ENCODE measurements around the gene UMAD1.

UMAD1 gene

DNA sequence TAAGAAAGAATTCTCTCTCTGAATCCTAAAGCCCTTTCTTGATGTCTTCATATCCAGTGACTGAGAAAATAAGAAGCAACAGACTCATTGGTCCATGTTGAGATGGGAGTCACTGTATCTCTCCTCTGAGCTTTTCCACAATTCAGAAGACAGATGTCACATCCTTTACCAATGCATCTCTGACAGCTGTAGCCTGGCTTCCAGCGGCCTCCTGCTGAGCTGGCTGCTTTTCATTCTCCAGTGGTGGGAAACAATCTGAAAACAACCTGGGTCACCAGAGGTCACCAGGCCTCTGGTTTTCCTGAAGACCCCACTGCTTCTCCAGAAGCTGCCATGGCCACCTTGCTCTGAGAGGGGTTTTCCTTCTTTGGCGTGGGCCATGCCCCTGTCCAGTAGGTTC, 96.1 kb downstream of the UMAD1 start:
- DNase-seq, result no peak

DNA sequence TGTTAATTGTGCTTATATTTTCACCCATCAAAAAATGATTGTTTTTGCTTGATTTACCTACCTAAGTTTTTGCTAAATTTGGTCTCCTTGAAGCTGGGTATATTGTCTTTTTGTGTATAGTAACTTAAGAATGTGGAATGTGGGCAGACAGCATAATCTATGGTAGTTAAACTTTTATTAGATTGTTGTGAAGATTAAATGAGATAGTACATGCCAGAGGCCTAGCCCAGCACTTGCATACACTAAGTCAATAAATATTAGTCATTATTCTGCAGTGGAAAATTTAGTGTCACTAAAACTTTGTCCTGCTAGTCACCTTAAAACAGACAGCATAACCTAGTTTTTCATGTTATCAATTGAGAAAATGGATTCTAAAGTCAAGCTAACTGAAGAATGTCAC, 97.1 kb downstream of the UMAD1 start:
- no peak for DNase-seq

DNA sequence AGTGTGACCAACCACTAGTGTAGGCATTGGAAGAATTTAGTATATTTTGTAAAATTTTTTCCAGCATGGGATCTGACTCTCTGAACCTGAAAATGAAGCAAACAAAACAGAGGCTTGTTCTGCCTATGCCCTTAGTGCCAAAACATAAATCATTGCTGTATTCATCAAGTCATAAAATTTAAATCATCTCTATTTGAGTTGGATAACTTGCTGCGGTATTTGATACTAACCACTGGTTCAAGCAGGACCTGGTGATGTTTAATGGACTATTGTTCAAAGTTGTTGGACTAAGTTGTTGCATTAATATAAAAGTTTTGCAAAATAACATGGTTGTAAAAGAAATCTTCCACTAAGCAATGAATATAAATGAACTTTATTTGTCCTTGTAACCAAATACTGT, 97.6 kb downstream of the UMAD1 start:
- no peak for DNase-seq

DNA sequence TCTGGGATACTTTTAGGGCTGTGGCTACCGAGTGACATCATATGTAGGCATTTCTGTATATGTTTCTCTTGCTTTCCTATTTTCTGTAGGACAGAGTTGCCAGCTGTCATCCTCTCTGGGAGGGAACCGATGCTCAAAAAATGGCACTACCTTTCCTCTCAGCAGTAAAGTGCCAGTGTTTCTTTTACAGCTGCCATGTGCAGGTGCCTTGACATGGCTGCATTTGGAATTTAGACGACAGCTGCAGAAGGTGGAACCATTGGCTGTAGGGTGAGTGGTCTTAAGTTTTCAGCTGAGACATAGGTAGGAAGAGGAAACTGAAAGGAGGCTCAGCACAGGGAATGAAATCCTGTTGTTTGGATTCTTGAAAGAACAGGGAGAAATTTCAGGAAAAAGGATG, 98.1 kb downstream of the UMAD1 start:
- no peak for DNase-seq

DNA sequence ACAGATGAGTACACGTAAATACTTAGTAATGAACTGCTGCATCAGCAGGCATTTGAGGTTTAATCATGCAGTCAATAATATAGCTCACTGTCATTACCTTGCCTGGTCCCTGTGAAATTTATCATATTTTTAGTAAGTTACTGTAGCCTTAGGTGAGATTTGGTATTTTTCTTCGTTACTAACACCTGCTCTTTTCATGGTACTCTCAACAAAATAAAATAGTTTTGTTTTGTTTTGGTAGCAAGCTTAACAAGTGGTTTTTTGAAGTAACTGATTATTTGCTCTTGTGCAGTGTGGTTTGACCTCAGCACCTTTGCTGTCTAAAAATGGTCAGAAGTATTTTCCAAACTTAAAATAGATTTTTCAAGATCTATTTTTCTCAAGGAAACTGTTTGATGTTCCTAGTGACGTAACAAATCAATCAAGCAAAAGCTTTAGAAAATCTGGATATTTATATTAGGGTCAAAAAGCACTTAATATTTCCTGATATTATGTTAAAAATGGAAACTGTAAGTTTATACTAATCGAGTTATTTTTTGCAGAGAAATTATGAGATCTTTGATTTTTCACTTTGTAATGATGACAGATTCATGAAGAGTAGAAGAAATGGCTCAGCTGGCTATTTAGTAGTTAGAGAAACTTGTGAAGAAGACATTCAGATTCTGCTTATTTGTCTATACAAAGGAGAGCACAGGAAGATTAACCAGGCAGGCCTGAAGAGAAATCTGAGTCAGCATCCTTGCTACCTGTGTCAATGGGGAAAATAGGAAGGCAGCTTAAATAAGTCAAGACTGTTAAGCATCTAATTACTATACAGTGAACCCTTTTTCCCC, 98.9 kb downstream of the UMAD1 start:
- no peak for DNase-seq

DNA sequence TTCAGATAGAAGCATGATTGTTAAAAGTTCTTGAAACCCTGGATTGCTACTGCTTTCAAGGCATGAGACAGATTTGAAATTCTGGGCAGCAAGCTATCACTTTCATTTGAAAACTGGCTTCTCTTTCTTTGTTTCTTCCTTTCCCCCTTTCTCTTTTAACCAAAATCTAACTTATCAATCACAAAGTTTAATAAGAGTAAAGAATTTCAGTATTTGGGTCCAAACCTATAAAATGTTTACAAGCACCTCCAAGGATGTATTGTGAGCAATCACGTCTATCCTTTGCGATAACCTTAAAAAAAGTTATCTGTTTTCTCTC, 99.4 kb downstream of the UMAD1 start:
- no peak for DNase-seq

DNA sequence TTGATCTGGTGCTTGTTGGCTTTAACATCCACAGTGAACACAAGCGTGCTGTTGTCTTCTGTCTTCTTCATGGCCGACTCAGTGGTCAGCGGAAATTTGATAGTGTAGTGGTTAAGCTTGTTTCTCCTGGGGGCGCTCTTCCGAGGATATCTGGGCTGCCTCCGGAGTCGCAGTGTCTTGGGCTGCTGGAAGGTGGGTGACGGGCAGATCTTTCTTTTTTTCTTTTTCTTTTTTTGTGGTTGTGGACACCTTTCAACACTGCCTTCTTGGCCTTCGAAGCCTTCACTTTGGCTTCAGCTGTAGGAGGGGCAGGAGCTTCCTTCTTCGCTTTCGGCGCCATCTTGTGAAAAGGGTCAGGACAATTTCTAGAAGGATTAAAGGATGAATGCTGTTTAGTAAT, 101.7 kb downstream of the UMAD1 start:
- DNase-seq, result no peak

DNA sequence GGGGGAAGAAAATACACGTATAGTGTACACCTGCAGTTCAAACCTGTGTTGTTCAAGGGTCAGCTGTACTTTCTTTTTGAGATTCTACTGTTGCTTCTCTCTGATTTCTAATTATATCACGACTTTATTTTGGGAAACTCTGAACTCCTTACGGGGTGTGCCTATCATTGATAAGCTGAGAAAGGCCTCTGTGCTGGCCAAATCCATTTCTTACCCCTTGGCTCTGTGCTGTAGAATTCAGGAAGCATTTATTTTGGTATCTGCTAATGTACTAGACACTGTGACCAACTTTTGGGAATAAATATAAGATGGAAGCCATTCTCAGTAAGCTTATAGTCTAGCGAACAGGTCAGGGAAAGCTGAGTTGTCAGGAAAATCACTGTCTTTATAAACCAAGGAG, 104.7 kb downstream of the UMAD1 start:
- DNase-seq, result no peak

DNA sequence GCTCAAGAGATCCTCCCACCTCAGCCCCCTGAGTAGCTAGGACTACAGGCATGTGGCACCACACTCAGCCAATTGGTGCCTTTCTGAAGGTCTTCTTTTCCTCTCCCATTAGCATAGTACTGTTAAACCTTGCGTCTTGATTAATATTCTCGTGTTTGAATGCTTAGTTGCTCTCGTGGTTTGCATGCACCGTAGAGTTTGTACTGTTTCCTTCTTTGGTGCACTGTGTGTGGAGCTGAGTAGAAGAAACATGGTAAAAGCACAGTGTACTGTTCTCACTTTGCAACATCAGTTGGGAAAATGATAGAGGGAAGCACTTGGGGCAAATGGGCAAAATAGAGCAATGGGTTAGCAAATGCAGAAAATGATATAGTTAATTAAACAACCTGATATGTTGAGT, 105.4 kb downstream of the UMAD1 start:
- no peak for DNase-seq

DNA sequence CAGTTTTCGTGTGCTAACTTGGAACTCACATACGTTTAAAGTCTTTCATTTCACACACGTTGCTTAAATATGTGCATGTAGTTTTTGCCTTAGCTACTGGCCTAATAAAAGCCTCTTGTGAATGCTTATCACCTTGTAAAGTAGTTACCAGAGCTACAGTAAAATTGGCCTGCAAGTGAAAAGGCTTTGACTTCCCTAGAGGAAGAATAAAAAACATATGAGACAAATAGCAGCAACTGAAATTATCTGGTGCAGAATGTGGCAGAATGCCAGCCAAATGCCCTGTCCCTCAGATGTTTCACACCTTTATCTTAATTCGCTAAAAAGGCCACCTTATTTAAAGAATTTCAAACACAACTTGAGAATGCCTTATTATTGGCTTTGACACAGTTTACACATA, 105.9 kb downstream of the UMAD1 start:
- DNase-seq, result no peak

DNA sequence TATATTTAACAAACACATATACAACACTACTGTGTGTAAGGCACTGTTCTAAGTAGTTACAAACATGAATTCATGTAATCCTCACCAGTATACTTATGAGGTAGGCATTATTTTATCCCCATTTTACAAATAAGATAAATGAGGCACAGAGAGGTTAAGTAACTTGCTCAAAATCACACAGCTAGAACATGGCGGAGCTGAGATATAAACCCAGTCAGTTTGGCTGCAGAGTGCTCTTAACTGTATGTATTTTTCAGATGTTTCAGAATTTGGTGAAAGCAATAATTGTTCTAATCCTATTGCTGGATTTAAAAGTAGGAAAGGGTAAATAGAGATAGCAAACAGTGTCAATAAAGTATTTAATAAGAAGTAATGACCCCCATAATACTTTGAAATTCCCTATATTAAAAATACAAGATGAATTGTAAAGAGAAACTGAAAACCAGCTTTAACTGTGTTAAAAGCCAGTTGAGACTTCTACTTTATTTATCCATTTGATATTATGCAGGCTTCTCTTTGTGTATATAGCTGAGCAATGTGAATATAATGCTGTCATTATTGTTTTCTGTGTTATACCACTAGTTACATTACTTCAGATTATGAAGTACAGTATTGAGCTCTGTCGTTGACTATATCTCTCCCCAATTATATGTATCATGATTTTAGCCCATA, 110.2 kb downstream of the UMAD1 start:
- DNase-seq, result no peak

DNA sequence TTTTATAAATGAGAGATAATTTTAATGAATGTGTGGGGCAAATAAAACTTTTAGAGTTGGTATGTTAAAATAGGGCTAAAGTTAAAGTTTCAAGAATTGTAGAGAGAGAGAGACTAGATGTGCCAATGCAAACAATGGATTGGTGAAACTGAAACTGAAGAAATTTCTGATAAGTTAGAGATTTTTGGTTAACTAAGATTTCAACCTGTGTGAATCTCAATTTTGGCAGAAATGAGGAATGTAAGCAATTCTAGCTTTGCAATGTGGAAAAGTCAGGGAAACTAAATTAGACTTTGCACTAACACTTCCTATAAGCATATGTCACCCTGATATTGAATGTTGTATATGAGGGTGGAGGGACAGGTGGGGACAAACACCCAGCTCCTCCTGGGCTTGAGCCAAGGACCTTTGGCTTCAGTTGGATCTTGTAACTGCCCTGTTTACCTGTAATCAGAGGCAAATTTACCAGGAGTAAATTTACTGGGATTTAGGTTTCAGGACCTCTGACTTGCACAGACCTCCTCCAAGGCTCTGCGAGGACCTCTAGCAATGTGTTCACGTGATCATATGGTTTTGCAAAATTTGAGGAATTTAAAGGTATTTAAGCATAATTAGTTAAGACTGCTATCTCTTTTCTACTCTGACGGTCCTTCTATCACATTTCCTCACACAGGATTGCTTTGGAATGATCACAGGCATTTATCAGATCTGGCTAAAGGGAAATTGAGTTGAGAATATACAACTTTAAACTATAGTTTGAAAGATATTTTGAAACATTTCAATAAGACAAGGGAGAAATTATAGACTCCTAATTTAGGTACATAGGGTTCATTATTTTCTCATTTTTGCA, 110.9 kb downstream of the UMAD1 start:
- no peak for DNase-seq

DNA sequence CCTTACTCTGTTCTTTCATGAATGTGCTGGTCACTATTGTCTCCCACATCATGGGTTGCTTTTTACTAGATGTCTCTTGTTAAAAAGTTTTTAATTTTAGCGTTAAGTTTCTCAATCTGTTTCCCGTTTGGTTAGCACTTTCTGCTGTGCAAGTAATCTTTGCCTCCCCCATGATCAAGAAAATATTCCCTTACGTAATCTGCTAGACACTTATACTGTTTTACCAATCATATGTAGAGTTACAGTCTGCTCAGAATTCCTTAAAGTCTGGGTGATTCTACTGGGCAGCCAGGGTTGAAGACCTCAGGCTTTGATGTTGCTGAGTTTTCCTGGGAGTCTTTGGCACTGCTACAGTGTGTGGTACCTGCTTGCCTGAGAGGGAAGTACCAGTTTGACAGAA, 116.0 kb downstream of the UMAD1 start:
- no peak for DNase-seq

DNA sequence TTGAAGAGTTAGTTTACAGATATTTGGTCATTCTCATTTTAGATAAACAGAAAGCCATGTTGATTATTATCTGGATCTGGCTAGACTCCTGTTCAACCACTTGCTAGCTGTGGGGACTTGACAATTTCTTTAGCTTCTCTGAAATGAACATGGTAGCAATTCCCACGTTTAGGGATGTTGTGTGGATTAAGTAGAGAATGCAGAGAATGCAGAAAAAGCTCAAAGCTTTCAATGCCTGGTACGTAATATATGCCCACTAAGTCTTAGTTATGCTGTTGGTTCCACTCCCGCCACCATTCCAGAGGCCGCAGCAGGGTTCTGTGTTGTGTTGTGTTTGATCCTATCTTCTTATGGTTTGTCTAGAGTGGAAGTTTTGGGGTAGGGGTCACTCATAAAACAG, 117.0 kb downstream of the UMAD1 start:
- no peak for DNase-seq

DNA sequence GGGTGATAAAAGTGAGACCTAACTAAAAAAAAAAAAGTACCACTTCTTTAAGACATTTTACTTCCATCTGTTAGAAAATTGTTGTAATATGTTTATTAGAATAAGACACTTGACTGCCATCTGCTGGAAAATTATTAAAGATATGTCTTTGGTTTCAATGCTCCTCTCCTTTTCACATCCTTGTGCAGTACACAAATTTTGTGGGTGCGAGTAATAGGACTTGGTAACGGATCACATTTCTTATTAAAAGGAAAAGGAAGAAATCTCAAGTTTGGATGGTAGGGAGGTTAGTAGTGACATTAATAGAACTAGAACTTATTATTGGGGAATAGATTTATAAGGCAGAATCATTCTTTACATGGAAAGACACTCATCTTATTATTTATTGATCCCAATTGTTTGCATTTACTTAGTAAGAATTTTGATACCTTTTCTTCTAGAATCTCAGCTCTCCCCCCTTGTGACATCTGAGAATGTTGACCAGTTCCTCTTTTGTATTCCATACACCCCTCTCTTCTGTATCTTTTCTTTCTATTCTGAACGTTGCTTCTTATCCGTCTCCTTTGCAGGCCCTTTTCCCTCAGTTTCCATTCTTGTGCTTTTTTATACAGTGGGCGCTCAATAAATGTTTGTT, 120.9 kb downstream of the UMAD1 start:
- no peak for DNase-seq

DNA sequence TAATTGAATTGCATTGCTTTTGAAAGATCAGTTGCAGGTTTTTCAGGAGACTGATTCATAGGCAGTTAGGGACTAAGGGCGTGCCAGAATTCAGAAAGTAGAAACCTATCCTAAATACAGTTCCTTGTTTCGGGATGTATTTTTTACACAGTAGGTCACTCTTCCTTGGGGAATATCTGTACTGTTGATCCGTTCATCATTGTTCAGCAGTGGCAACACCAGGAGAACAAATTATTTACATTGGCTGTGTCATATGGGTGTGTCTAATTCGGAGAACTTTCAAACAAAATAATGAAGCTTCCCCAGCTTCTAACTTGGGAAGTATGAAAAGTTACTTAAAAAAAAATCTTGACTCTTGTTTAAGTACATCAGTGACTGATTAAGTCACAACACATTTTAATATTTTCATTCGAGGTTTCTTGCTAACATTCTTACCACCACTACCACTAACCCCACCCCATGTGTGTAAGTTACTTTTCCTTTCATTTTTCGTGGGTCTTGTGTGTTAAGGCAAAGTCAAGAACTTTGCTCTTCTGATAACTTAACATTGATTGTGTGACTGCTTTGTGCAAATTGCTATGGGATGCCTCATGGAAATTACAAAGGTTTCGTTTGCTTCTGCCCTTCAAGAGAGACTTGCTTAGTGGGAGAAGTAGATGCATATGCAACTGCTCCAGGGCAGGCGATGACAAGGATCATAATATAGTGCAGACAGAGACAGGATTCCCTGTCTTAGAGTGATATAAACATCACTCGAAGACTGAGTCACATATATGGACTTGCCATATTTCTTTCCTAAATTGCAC, 121.6 kb downstream of the UMAD1 start:
- DNase-seq, result no peak

DNA sequence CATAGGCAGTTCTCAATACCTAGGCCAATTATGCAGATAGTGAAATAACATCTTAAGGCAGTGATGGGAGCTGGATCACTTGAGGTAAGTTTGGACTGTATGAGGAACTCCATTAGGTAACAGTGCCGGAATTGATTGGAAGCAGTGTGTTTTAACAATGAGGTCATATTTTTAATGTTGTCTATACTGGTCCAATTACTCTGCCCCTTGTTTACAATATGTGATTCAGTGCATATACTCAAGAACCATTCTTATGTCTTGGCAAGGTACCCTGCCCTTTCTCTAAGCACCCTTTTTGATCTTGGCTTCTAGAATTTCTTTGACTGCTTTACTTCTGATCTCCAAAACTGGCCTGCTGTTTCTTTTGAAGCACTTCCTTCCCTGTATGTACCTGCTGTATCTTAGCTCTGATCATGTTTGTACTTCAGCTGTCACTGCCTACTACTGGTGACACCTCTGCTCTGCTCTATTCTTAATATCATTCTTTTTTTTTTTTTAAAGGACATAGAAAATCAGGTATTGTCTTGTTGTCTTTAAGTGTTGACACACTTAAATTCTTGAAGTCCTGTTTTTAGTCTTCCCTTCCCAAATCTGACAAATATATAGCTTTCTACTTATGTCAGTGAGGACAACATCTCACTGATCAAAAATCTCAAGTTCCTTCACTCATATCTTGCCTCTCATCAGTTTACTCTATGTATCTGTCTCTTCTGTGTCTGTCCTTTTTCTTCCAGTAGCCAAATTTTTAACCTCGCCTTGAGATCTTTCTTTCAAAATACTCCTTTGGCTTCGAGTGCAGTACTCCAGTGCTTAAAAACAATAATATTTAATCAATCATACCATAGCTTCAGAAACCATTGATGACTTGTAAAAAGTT, 124.2 kb downstream of the UMAD1 start:
- no peak for DNase-seq

DNA sequence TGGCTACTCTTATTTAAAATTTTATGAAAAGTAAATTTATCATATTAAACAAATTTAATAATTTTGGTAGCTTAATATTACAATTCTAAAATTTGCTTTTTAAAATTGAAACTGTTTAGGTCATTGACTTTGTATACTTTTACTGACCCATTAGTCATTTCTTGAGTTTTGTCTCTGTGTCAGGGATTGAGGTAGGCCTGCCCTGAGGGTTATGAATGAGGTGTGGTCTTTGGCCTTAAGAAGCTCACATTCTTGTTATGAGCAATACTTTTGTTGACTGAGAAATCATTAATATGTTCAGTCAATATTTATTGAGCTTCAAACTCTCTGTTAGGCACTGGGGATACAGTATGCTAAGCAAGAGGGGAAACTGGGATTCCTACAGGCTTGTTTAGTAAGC, 124.9 kb downstream of the UMAD1 start:
- DNase-seq, result no peak

DNA sequence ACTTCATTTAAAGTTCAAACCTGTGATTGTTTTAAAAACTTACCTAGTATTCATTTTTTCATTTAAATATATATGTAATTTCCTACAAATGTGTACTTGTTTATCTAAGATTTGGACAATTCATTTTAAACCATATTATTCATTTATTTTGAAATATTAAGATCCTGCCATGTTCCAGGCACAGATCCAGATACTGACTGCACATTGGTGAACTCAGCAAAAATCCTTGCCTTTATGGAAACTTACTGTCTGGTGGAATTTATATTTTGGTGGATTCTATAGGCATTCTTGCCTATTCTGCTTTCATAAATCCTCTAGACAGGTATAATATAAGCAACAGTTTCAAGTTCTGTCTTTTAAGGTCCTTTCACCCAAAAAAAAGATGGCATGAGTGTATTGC, 126.1 kb downstream of the UMAD1 start:
- no peak for DNase-seq

DNA sequence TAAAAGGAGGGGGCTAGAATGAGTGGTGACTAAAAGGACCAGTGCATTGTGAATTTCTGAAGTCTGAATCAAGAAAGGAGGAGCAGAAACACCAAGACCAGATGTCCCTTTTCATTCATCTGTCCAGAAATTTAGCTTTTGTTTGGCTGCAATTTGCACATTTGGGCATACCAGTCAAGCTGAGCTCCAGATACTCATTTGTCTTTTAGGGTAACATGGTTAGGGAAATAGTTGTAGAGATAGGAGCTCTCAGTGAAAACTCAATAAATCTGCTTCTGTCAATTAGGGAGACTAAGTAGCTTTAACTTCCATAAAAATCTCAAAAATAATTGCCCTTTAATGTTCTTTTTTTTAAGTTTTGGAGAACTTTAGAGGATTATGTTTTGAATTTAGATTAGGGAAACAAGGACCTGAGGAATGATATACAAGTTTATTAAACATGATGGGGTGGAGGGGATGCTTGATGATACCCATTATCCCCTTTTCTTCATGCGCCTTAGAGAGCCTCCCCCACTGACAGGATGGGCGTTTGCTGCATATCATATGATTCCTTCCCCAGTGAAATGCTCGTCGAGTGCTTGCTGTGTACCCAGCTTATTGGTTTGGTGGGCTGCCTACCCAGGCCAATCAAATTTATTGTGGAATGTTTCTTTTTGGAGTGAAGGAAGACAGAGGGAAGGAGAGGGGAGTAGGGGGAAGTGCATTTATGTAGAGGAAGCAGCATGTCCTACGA, 128.6 kb downstream of the UMAD1 start:
- no peak for DNase-seq
